ENCODE results near the gene SH3BP5L.
"Not testable (repeated sequence)": the region's sequence is repeated elsewhere in the genome, so short reads cannot be mapped to it uniquely, and the experiment has no call there.

SH3BP5L gene

GRCh38 chr1:248791010-248791409 is 34.7 kb downstream of the SH3BP5L start:
- no peaks in the 10 kb centered on the region for H3K4me1 ChIP-seq (ENCODE audit: insufficient read depth, low read length)
- no peak for ATAC-seq (ENCODE audit: insufficient read depth, low read depth)
- no peaks in the 10 kb centered on the region for H3K9me3 ChIP-seq (ENCODE audit: insufficient read depth, low read length, severe bottlenecking)
- no peaks in the 10 kb centered on the region for H4K20me1 ChIP-seq (ENCODE audit: insufficient read depth, low read length)
- no peak overlapping the region for H3K4me3 ChIP-seq (ENCODE audit: low read depth in 1 of 2, low read length in 2 of 2)
- TF ChIP-seq EZH2 (IDR thresholded peaks at IDR 0.05; ENCODE audit: borderline replicate concordance, low read depth, low read length, severe bottlenecking), result no peak
- TF ChIP-seq CTCF (IDR thresholded peaks at IDR 0.05; ENCODE audit: borderline replicate concordance, extremely low read depth, low read length, poor library complexity, severe bottlenecking), result no peak
- H3K36me3 ChIP-seq (ENCODE audit: insufficient read depth, low read length), result no peaks in the 10 kb centered on the region
- H3K4me2 ChIP-seq (ENCODE audit: insufficient read depth, low read length), result no peak overlapping the region
- H2AFZ ChIP-seq (ENCODE audit: low read depth, low read length), result no peak overlapping the region
- H3K27me3 ChIP-seq (ENCODE audit: insufficient read depth, low read length, poor library complexity), result no peaks in the 10 kb centered on the region
- H3K79me2 ChIP-seq (ENCODE audit: insufficient read depth, low read length), result no peaks in the 10 kb centered on the region
- no peak for DNase-seq
- H3K27ac ChIP-seq (ENCODE audit: low read length), result no peak overlapping the region
- H3K9ac ChIP-seq (ENCODE audit: low read depth, low read length), result no peak overlapping the region

DNA sequence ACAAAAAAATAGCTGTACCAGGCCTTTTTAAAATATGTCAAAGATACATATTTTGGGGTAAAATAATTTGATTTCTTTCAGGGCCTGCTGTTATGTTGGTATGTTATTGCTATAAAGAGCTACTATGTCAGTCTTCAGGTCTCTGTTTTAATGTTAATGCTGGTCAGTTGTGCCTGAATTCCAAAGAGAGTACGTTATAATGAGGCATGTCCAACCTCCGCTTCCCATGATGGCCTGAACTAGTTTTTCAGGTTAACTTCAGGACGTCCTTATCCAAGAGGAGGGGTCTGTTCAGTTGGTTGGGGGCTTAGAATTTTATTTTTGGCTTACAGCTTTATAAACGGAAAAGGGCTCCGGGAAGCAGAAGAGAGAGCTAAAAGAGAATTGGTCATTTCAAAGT is 35.3 kb downstream of the SH3BP5L start:
- H3K4me2 ChIP-seq (ENCODE audit: insufficient read depth, low read length), result no peak overlapping the region
- no peak for TF ChIP-seq EZH2 (IDR thresholded peaks at IDR 0.05; ENCODE audit: borderline replicate concordance, low read depth, low read length, severe bottlenecking)
- no peak for TF ChIP-seq CTCF (IDR thresholded peaks at IDR 0.05; ENCODE audit: borderline replicate concordance, extremely low read depth, low read length, poor library complexity, severe bottlenecking)
- no peak for ATAC-seq (ENCODE audit: insufficient read depth, low read depth)
- no peak overlapping the region for H3K4me3 ChIP-seq (ENCODE audit: low read depth in 1 of 2, low read length in 2 of 2)
- no peaks in the 10 kb centered on the region for H3K4me1 ChIP-seq (ENCODE audit: insufficient read depth, low read length)
- H3K27ac ChIP-seq (ENCODE audit: low read length), result no peak overlapping the region
- no peaks in the 10 kb centered on the region for H3K79me2 ChIP-seq (ENCODE audit: insufficient read depth, low read length)
- no peaks in the 10 kb centered on the region for H3K9me3 ChIP-seq (ENCODE audit: insufficient read depth, low read length, severe bottlenecking)
- no peaks in the 10 kb centered on the region for H4K20me1 ChIP-seq (ENCODE audit: insufficient read depth, low read length)
- no peak overlapping the region for H2AFZ ChIP-seq (ENCODE audit: low read depth, low read length)
- H3K9ac ChIP-seq (ENCODE audit: low read depth, low read length), result no peak overlapping the region
- H3K27me3 ChIP-seq (ENCODE audit: insufficient read depth, low read length, poor library complexity), result no peaks in the 10 kb centered on the region
- DNase-seq, result no peak
- no peaks in the 10 kb centered on the region for H3K36me3 ChIP-seq (ENCODE audit: insufficient read depth, low read length)

GRCh38 chr1:248789337-248789736 is 36.4 kb downstream of the SH3BP5L start:
- H3K4me1 ChIP-seq (ENCODE audit: insufficient read depth, low read length); H3K4me2 ChIP-seq (ENCODE audit: insufficient read depth, low read length); H3K9me3 ChIP-seq (ENCODE audit: insufficient read depth, low read length, severe bottlenecking): not testable (repeated sequence)

GRCh38 chr1:248788327-248788726 is 37.4 kb downstream of the SH3BP5L start:
- Histone ChIP-seq H2AFZ (ENCODE audit: low read depth, low read length) (no peak overlapping the region), H3K9me3 (ENCODE audit: insufficient read depth, low read length, severe bottlenecking) (no peaks in the 10 kb centered on the region), H3K4me3 (ENCODE audit: low read depth in 1 of 2, low read length in 2 of 2) (no peak overlapping the region), H3K4me2 (ENCODE audit: insufficient read depth, low read length) (no peak overlapping the region), H3K4me1 (ENCODE audit: insufficient read depth, low read length) (no peaks in the 10 kb centered on the region), H3K79me2 (ENCODE audit: insufficient read depth, low read length) (no peaks in the 10 kb centered on the region), H3K27me3 (ENCODE audit: insufficient read depth, low read length, poor library complexity) (no peaks in the 10 kb centered on the region), H4K20me1 (ENCODE audit: insufficient read depth, low read length) (no peaks in the 10 kb centered on the region), H3K9ac (ENCODE audit: low read depth, low read length) (no peak overlapping the region), H3K27ac (ENCODE audit: low read length) (no peak overlapping the region), H3K36me3 (ENCODE audit: insufficient read depth, low read length) (no peaks in the 10 kb centered on the region)
- ATAC-seq (ENCODE audit: insufficient read depth, low read depth) (no peak), DNase-seq (no peak)
- TF ChIP-seq CTCF (IDR thresholded peaks at IDR 0.05; ENCODE audit: borderline replicate concordance, extremely low read depth, low read length, poor library complexity, severe bottlenecking), result no peak
- TF ChIP-seq EZH2 (IDR thresholded peaks at IDR 0.05; ENCODE audit: borderline replicate concordance, low read depth, low read length, severe bottlenecking), result no peak

More at GRCh38 chr1:248789337-248789736, 36.4 kb downstream of the SH3BP5L start:
- DNase-seq; H3K79me2 ChIP-seq (ENCODE audit: insufficient read depth, low read length); H3K27me3 ChIP-seq (ENCODE audit: insufficient read depth, low read length, poor library complexity); ATAC-seq (ENCODE audit: insufficient read depth, low read depth); H3K36me3 ChIP-seq (ENCODE audit: insufficient read depth, low read length); H3K27ac ChIP-seq (ENCODE audit: low read length); H2AFZ ChIP-seq (ENCODE audit: low read depth, low read length); H3K4me3 ChIP-seq (ENCODE audit: low read depth in 1 of 2, low read length in 2 of 2); H3K9ac ChIP-seq (ENCODE audit: low read depth, low read length); H4K20me1 ChIP-seq (ENCODE audit: insufficient read depth, low read length): not testable (repeated sequence)

Data from DND-41 (cell line).